GM19452 (cell line): ENCODE results near the gene ZFYVE21.

Source experiments
- ATAC-seq: cut with Tn5 transposase; IDR thresholded peaks from one replicate; pipeline ENCODE4 v1.9.1; 2021; ENCODE audit not compliant: unreplicated experiment

Gene ZFYVE21

GRCh38 chr14:103735815-103736545, 20.4 kb downstream of the ZFYVE21 start:
- ATAC-seq, result no peak

GRCh38 chr14:103736546-103737431, 21.2 kb downstream of the ZFYVE21 start:
- no peak for ATAC-seq

GRCh38 chr14:103737432-103738045, 21.9 kb downstream of the ZFYVE21 start:
- no peak for ATAC-seq

GRCh38 chr14:103738166-103738565, 22.6 kb downstream of the ZFYVE21 start:
- ATAC-seq, result no peak

- no peak for ATAC-seq
Measured at GRCh38 chr14:103738701-103739451, 23.3 kb downstream of the ZFYVE21 start.

- ATAC-seq, result no peak
Measured at GRCh38 chr14:103739466-103739792, 23.8 kb downstream of the ZFYVE21 start.

GRCh38 chr14:103739793-103740501, 24.3 kb downstream of the ZFYVE21 start:
- no peak for ATAC-seq

- ATAC-seq, result no peak
Measured at GRCh38 chr14:103740991-103741689, 25.5 kb downstream of the ZFYVE21 start.

- ATAC-seq, result no peak
Measured at GRCh38 chr14:103741876-103742275, 26.3 kb downstream of the ZFYVE21 start.

GRCh38 chr14:103742499-103743255, 27.1 kb downstream of the ZFYVE21 start:
- ATAC-seq, result no peak

- no peak for ATAC-seq
Measured at GRCh38 chr14:103743691-103744090, 28.1 kb downstream of the ZFYVE21 start.

GRCh38 chr14:103744621-103745395, 29.2 kb downstream of the ZFYVE21 start:
- ATAC-seq, result no peak

GRCh38 chr14:103745424-103745823, 29.8 kb downstream of the ZFYVE21 start:
- ATAC-seq, result no peak

GRCh38 chr14:103746701-103747100, 31.1 kb downstream of the ZFYVE21 start:
- no peak for ATAC-seq

- no peak for ATAC-seq
Measured at GRCh38 chr14:103748534-103748857, 32.9 kb downstream of the ZFYVE21 start.

- no peak for ATAC-seq
Measured at GRCh38 chr14:103749452-103749851, 33.8 kb downstream of the ZFYVE21 start.

GRCh38 chr14:103749860-103750259, 34.2 kb downstream of the ZFYVE21 start:
- ATAC-seq, result no peak

GRCh38 chr14:103753774-103754173, 38.2 kb downstream of the ZFYVE21 start:
- ATAC-seq, result no peak

- ATAC-seq, result no peak
Measured at GRCh38 chr14:103755060-103755459, 39.5 kb downstream of the ZFYVE21 start.
